ENCODE measurements around the gene TEDC2. TPM values are rescaled to one million over a fixed set of nuclear protein-coding genes. Genes with fewer than 3 reads are reported as not detected.

TEDC2 gene
- total and polyA plus RNA-seq, 2 experiments from 2014 or later, result 6.2 to 7.1 TPM

DNA sequence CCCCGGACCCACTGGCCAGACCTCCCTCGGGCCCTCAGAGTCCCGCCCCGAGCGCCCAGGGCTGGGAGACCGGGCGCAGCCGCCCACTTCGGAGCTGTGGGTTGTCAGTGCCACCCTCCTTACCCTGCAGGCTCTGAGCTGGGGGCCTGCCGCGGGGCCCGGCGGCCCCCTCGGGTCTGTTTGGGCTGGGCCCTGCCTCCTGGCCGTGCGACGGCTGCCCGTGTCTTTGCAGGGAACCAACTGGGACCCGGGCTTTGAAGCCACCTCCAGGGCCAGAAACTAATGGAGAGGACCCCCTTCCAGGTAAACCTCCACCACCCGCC, 443 bp downstream of the TEDC2 start:
- TF ChIP-seq EZH2phosphoT487 (IDR thresholded peaks at IDR 0.05; ENCODE audit: low read depth, severe bottlenecking, unreplicated experiment), result no peak
- TF ChIP-seq CTCF (IDR thresholded peaks at IDR 0.05; ENCODE audit: poor library complexity), result no peak
- TF ChIP-seq EZH2 (IDR thresholded peaks at IDR 0.05; ENCODE audit: borderline replicate concordance), result no peak
- Histone ChIP-seq H3K79me2 (no peaks in the 10 kb centered on the region), H3K4me1 (ENCODE audit: insufficient read depth) (peaks cover 7% of the 10 kb centered on the region), H3K4me2 (peak overlapping the region; percentile 92), H4K20me1 (ENCODE audit: insufficient read depth, poor library complexity, severe bottlenecking) (no peaks in the 10 kb centered on the region), H3K9me3 (ENCODE audit: low read depth) (no peaks in the 10 kb centered on the region), H3K36me3 (replicated peaks; ENCODE audit: insufficient read depth, low read depth) (no peaks in the 10 kb centered on the region), H2AFZ (peak overlapping the region; percentile 26), H3K27ac (no peak overlapping the region), H3K4me3 (peak overlapping the region; percentile 84), H3K27me3 (no peaks in the 10 kb centered on the region), H3K9me2 (replicated peaks; ENCODE audit: insufficient read depth) (no peaks in the 10 kb centered on the region)
- 7% methylated on average over 20 of the region's 20 CpGs for WGBS (ENCODE audit: low lambda C conversion rate, missing lambda C conversion rate)
- DNase-seq (ENCODE audit: low spot score), result no peak

GRCh38 chr16:2460916-2461315, 1.0 kb downstream of the TEDC2 start:
- no peak overlapping the region for H3K4me3 ChIP-seq
- H3K4me2 ChIP-seq, result peak overlapping the region; percentile 92
- no peaks in the 10 kb centered on the region for H3K36me3 ChIP-seq (replicated peaks; ENCODE audit: insufficient read depth, low read depth)
- H3K9me3 ChIP-seq (ENCODE audit: low read depth), result no peaks in the 10 kb centered on the region
- no peak overlapping the region for H2AFZ ChIP-seq
- no peaks in the 10 kb centered on the region for H3K27me3 ChIP-seq
- H3K4me1 ChIP-seq (ENCODE audit: insufficient read depth), result peaks cover 7% of the 10 kb centered on the region
- TF ChIP-seq CTCF (IDR thresholded peaks at IDR 0.05; ENCODE audit: poor library complexity) (no peak), EZH2phosphoT487 (IDR thresholded peaks at IDR 0.05; ENCODE audit: low read depth, severe bottlenecking, unreplicated experiment) (no peak), EZH2 (IDR thresholded peaks at IDR 0.05; ENCODE audit: borderline replicate concordance) (no peak)
- no peaks in the 10 kb centered on the region for H4K20me1 ChIP-seq (ENCODE audit: insufficient read depth, poor library complexity, severe bottlenecking)
- no peak for DNase-seq (ENCODE audit: low spot score)
- no peak overlapping the region for H3K27ac ChIP-seq
- no peaks in the 10 kb centered on the region for H3K9me2 ChIP-seq (replicated peaks; ENCODE audit: insufficient read depth)
- no peaks in the 10 kb centered on the region for H3K79me2 ChIP-seq
- 88% methylated on average over 13 of the region's 13 CpGs for WGBS (ENCODE audit: low lambda C conversion rate, missing lambda C conversion rate)

GRCh38 chr16:2462031-2462866, 2.3 kb downstream of the TEDC2 start:
- H3K9me2 ChIP-seq (replicated peaks; ENCODE audit: insufficient read depth), result no peaks in the 10 kb centered on the region
- 95% methylated on average over 23 of the region's 23 CpGs for WGBS (ENCODE audit: low lambda C conversion rate, missing lambda C conversion rate)
- no peak for TF ChIP-seq CTCF (IDR thresholded peaks at IDR 0.05; ENCODE audit: poor library complexity)
- TF ChIP-seq EZH2phosphoT487 (IDR thresholded peaks at IDR 0.05; ENCODE audit: low read depth, severe bottlenecking, unreplicated experiment), result no peak
- no peak for TF ChIP-seq EZH2 (IDR thresholded peaks at IDR 0.05; ENCODE audit: borderline replicate concordance)
- no peak overlapping the region for H3K4me3 ChIP-seq
- H3K27me3 ChIP-seq, result no peaks in the 10 kb centered on the region
- no peak overlapping the region for H2AFZ ChIP-seq
- DNase-seq (ENCODE audit: low spot score), result no peak
- H3K9me3 ChIP-seq (ENCODE audit: low read depth), result no peaks in the 10 kb centered on the region
- H3K4me2 ChIP-seq, result no peak overlapping the region
- H3K36me3 ChIP-seq (replicated peaks; ENCODE audit: insufficient read depth, low read depth), result no peaks in the 10 kb centered on the region
- H4K20me1 ChIP-seq (ENCODE audit: insufficient read depth, poor library complexity, severe bottlenecking), result no peaks in the 10 kb centered on the region
- no peaks in the 10 kb centered on the region for H3K79me2 ChIP-seq
- H3K4me1 ChIP-seq (ENCODE audit: insufficient read depth), result peaks cover 9% of the 10 kb centered on the region
- H3K27ac ChIP-seq, result no peak overlapping the region

Measured in hepatocyte (in vitro differentiated cells).